Mammary epithelial cell (primary cell): Measurements from ENCODE around the gene DOCK1.

ENCODE experiments used
- EZH2 ChIP-seq: IDR thresholded peaks from 2 replicates; pipeline ENCODE4 v1.6.1; 2012; ENCODE audit warnings: low read length, inconsistent platforms, borderline replicate concordance
- TF ChIP-seq, protein P1 (sequence below), 2 donors: IDR thresholded peaks in 1 of 2; conservative IDR thresholded peaks in 1 of 2; 2 replicates each; pipeline ENCODE4 v1.5.1; 2011 to 2012; ENCODE audit warnings: inconsistent platforms in 2 of 2, low read length in 2 of 2, mild to moderate bottlenecking in 2 of 2, control low read depth in 1 of 2, low read depth in 1 of 2; ENCODE audit not compliant: insufficient read depth in 1 of 2; ENCODE audit errors: extremely low read depth in 1 of 2

DNA sequence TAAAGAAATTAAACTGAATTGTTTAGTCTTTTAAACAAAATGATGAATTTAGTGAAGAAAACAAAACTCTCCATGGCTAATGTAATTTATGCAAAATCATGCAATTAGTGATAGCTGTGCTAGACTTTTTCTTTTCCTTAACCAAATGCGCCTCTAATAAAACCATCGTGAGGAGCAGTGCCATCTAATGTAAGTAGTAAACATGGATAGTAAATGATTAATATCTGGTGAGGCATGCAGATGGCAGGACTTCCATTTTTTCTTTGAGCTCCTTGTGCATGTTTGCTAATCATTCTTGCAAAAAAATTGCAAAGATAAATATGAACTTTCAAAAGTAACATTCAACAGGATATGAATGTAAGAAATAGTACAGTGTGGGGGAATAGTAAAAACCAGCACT is 288.9 kb downstream of the DOCK1 start:
- TF ChIP-seq, protein P1, sequence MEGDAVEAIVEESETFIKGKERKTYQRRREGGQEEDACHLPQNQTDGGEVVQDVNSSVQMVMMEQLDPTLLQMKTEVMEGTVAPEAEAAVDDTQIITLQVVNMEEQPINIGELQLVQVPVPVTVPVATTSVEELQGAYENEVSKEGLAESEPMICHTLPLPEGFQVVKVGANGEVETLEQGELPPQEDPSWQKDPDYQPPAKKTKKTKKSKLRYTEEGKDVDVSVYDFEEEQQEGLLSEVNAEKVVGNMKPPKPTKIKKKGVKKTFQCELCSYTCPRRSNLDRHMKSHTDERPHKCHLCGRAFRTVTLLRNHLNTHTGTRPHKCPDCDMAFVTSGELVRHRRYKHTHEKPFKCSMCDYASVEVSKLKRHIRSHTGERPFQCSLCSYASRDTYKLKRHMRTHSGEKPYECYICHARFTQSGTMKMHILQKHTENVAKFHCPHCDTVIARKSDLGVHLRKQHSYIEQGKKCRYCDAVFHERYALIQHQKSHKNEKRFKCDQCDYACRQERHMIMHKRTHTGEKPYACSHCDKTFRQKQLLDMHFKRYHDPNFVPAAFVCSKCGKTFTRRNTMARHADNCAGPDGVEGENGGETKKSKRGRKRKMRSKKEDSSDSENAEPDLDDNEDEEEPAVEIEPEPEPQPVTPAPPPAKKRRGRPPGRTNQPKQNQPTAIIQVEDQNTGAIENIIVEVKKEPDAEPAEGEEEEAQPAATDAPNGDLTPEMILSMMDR (conservative IDR thresholded peaks at IDR 0.05 in 1 of 2, IDR thresholded peaks at IDR 0.05 in 1 of 2; ENCODE audit: extremely low read depth in 1 of 2, insufficient read depth in 1 of 2, low read depth in 1 of 2, low read length in 2 of 2) = no peak
- no peak for TF ChIP-seq EZH2
